ENCODE data around the gene TFF1.

TFF1 gene

GRCh38 chr21:42331660-42332059 is 34.7 kb downstream of the TFF1 start:
- DNase-seq: no peak
- TF ChIP-seq, protein P1, sequence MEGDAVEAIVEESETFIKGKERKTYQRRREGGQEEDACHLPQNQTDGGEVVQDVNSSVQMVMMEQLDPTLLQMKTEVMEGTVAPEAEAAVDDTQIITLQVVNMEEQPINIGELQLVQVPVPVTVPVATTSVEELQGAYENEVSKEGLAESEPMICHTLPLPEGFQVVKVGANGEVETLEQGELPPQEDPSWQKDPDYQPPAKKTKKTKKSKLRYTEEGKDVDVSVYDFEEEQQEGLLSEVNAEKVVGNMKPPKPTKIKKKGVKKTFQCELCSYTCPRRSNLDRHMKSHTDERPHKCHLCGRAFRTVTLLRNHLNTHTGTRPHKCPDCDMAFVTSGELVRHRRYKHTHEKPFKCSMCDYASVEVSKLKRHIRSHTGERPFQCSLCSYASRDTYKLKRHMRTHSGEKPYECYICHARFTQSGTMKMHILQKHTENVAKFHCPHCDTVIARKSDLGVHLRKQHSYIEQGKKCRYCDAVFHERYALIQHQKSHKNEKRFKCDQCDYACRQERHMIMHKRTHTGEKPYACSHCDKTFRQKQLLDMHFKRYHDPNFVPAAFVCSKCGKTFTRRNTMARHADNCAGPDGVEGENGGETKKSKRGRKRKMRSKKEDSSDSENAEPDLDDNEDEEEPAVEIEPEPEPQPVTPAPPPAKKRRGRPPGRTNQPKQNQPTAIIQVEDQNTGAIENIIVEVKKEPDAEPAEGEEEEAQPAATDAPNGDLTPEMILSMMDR (IDR thresholded peaks at IDR 0.05; ENCODE audit: low read depth, low read length): no peak
- Histone ChIP-seq H3K27ac (no peak overlapping the region), H3K4me3 (ENCODE audit: low read depth, low read length) (no peak overlapping the region), H3K9me3 (ENCODE audit: severe bottlenecking) (peaks cover 5% of the 10 kb centered on the region), H3K27me3 (ENCODE audit: insufficient read depth, low read depth, severe bottlenecking) (no peaks in the 10 kb centered on the region), H3K36me3 (no peaks in the 10 kb centered on the region)

DNA sequence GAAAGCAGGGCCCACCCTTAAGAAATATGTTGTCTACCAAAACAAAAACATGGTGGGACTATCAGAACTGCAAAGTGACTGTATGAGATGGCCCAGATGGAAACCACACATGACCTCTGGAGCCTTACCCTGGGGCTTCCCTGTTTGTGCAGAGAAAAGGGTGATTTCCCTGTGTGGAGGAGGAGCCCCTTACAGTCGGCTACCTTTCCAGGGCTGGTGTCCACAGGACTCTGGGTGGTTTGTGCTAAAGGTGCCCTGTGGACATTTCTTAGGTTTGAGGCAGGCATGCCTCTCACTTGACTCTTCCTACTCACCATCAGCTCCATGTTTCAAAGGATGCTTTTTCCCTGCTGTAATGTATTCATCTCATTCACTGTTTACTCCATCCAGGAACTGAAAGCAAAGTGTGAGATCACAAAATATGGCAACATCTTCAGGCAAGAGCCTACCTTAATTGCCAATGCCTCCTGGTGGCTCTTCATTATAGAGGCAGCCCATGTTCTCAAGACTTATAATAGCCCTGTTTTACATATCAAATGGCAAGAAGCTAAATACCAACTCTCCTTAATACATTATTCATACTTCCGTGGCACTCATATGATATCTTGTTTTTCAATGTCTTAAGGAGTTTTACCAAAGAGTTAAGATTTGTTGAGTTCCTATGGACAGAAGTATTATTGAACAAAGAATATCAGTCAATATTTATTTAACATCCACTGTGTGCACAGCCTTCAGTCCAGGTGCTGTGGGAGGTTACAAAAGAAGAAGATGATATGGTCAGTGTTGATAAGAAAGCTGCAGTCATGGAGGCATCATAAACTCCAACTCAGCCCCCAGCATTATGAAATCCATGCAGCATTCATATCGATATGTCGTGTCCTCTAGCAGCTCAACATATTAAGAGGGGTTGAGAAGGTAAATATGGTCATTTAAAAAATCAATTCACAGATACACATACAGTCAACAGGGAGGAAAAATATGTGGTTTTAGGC is 35.7 kb downstream of the TFF1 start:
- DNase-seq: no peak
- TF ChIP-seq, protein P1 (IDR thresholded peaks at IDR 0.05; ENCODE audit: low read depth, low read length): no peak
- H3K9me3 ChIP-seq (ENCODE audit: severe bottlenecking): peaks cover 6% of the 10 kb centered on the region
- no peaks in the 10 kb centered on the region for H3K36me3 ChIP-seq
- no peak overlapping the region for H3K4me3 ChIP-seq (ENCODE audit: low read depth, low read length)
- no peak overlapping the region for H3K27ac ChIP-seq
- no peaks in the 10 kb centered on the region for H3K27me3 ChIP-seq (ENCODE audit: insufficient read depth, low read depth, severe bottlenecking)

DNA sequence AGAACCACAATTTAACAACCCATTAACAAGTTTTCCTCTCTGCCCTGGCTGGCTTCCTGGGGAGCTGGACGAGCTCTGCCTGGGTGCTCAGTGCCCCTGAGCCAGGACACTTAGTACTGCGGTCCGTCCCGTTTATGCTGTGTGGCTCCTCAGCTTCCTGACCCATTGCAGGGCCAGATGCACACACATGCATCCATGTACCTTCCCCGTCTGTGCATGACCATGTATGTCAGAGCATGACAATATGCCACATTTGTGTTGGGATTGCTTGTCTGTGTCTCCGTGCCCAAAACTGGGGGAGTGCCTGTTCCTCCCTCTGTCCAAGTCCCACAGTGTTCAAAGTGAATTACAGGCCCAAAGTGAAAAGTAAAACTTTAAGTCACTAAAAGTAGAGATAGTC is 41.4 kb downstream of the TFF1 start:
- DNase-seq: no peak
- TF ChIP-seq, protein P1 (IDR thresholded peaks at IDR 0.05; ENCODE audit: low read depth, low read length): no peak
- no peaks in the 10 kb centered on the region for H3K36me3 ChIP-seq

DNA sequence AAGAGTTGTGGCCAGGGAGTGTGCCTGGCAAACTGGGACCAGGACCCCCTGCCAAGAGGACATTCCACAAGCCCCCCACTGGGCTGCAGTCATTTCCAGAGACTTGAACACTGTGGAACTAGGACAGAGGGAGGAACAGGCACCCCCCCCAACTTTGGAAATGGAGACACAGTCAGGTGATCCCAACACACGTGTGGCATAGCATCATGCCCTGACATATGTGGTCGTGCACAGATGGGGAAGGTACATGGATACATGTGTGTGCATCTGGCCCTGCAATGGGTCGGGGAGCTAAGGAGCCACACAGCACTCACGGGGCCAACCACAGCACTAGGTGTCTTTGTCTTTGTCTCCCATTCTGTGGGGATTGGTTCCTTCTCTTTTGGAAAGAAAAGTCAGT is 44.5 kb downstream of the TFF1 start:
- Histone ChIP-seq H3K4me3 (ENCODE audit: low read depth, low read length) (no peak overlapping the region), H3K27me3 (ENCODE audit: insufficient read depth, low read depth, severe bottlenecking) (no peaks in the 10 kb centered on the region), H3K27ac (no peak overlapping the region), H3K9me3 (ENCODE audit: severe bottlenecking) (peaks cover 3% of the 10 kb centered on the region), H3K36me3 (no peaks in the 10 kb centered on the region)
- TF ChIP-seq, protein P1 (IDR thresholded peaks at IDR 0.05; ENCODE audit: low read depth, low read length): no peak
- no peak for DNase-seq

More for the DNA sequence above, 41.4 kb downstream of the TFF1 start:
- Histone ChIP-seq H3K27ac (no peak overlapping the region), H3K4me3 (ENCODE audit: low read depth, low read length) (no peak overlapping the region), H3K27me3 (ENCODE audit: insufficient read depth, low read depth, severe bottlenecking) (no peaks in the 10 kb centered on the region), H3K9me3 (ENCODE audit: severe bottlenecking) (peaks cover 8% of the 10 kb centered on the region)

DNA sequence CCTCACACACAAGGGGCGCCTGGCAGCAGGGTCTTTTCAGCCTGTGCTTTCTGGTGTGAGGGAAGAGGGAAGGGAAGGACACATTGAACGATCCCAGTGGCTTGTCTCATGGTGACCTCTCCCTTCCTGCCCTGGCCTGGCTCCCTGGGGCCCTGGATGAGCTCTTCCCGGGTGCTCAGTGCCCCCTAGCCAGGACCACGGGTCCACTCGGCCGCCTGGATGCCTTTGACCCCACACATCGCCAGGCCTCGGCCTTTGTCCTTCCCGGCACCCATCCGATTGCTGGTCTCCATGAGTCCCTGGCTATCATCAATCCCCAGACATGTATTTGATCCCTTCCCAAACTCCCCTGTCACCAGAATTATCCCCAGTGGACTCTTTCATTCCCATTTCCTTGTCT is 45.1 kb downstream of the TFF1 start:
- DNase-seq: no peak
- Histone ChIP-seq H3K27ac (no peak overlapping the region), H3K9me3 (ENCODE audit: severe bottlenecking) (peaks cover 3% of the 10 kb centered on the region), H3K27me3 (ENCODE audit: insufficient read depth, low read depth, severe bottlenecking) (no peaks in the 10 kb centered on the region), H3K4me3 (ENCODE audit: low read depth, low read length) (no peak overlapping the region), H3K36me3 (no peaks in the 10 kb centered on the region)
- TF ChIP-seq, protein P1 (IDR thresholded peaks at IDR 0.05; ENCODE audit: low read depth, low read length): no peak

All from WERI-Rb-1 (cell line).